Spleen (tissue), 7 donors: Measurements from ENCODE around the gene PDE1A.

Experiments
- CTCF ChIP-seq, 11 experiments: fragments of 200-600 bp in 7 of 11; fragments of 450-650 bp in 4 of 11; sonication (generic) in 4 of 11; IDR thresholded peaks in 8 of 11; conservative IDR thresholded peaks in 3 of 11; 1 replicate in 7 of 11; 2 replicates in 4 of 11; pipeline versions ENCODE4 v1.4.0 to v1.8.0; 2016 to 2021; ENCODE audit warnings: antibody characterized with exemption in 11 of 11, inconsistent platforms in 4 of 11, mild to moderate bottlenecking in 1 of 11
- POLR2A ChIP-seq, 3 donors: fragments of 450-650 bp; IDR thresholded peaks; one replicate each; pipeline ENCODE4 v1.5.1; 2017; ENCODE audit warnings: antibody characterized with exemption in 3 of 3, mild to moderate bottlenecking in 1 of 3
- POLR2AphosphoS5 ChIP-seq, 3 donors: sonication (generic); formaldehyde crosslinking; IDR thresholded peaks; one replicate each; pipeline ENCODE4 v1.5.1; 2017; ENCODE audit warnings: antibody characterized with exemption in 3 of 3
- donor health status: DM: no; HTN: no; CAD: no; lungs with moderate emphysema.
- donor health status: DM: no; HTN: no; CAD: no.
- donor health status: DM: no; HTN: no; CAD: no.

GRCh38 chr2:182360663-182361260 is 66.1 kb downstream of the PDE1A start:
- TF ChIP-seq CTCF (IDR thresholded peaks at IDR 0.05 in 8 of 11, conservative IDR thresholded peaks at IDR 0.05 in 3 of 11), result no peak
- no peak for TF ChIP-seq POLR2AphosphoS5 (IDR thresholded peaks at IDR 0.05)
- no peak for TF ChIP-seq POLR2A (IDR thresholded peaks at IDR 0.05)
